HG03103 (cell line): Measurements from ENCODE around the gene FMN2.

Experiments used
- ATAC-seq: cut with Tn5 transposase; IDR thresholded peaks from one replicate; pipeline ENCODE4 v1.9.1; 2021; ENCODE audit warnings: low read depth; ENCODE audit not compliant: unreplicated experiment

FMN2 gene

DNA sequence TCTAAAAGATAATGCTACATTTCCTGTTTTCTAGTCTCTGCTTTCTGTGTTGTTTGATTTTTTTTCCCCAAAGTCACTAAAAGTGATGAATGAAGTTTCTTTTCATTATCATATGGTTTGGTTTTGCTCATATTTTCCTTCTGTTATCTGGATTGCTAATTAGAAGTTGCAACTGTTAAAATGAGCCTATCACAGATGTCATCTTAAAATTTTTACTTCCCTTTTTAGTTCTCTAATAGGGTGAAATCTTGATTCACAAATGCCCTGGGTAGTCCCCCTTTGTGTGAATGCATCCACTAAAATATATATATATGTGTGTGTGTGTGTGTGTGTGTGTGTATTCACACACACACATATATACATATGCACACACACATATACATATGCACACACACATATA is 376.2 kb downstream of the FMN2 start:
- ATAC-seq, result no peak

DNA sequence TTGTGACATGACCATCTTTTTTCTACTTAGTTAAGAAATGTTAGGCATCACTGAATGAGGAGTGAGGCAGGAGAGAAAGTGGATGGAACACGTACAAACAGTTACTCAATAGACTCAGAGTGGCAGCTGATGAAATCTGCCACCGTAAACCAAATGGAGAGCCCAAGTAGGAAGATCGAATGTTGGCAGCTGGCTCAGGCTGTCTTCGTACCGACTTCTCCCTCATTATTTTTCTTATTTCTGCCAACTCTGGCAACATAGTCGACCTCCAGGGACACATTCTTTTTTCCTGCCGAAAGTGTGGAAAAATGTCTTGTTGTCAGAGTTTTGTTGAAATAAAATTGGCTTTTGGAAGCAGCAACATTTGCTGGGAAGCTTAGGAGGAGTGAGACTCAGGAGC is 377.0 kb downstream of the FMN2 start:
- no peak for ATAC-seq

DNA sequence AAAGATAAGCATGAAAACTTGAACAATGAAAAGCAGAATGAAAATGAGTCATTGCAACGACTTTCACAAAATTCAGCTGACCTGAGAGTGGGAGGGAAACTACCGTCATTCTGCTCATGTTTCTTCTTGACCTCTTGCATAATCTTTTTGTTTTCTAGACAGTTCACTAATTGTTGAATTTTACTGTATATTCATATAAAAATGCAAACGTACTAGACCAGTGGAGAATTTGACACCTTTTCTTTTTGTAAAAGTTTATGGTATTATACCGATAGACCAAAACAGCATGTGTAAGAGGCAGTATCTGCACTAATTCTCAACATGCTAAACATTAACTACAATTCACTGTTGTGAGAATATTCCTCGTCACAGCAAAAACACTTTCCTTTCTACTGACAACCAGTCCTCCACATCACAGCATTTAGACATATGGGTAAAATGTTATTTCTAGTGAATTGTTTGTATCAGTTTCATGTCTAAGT is 382.5 kb downstream of the FMN2 start:
- no peak for ATAC-seq

DNA sequence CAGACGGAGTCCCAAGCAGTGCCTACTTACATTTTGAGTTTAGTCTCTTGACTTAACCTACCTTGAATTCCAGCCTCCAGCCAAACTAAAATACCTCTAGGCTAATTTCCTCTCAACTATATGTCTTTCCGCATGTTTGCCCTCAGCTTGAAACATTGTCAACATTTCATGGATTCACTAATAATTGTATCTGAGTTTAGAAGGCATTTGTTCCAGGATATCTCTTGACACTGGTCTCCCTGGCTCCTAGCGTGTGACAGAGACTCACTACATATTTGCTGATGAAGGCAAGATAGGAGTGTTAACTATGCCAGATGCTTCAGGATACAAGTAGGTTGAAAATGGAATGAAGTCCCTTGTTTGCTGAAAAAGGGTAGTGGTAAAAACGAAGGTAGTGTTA is 384.1 kb downstream of the FMN2 start:
- no peak for ATAC-seq

DNA sequence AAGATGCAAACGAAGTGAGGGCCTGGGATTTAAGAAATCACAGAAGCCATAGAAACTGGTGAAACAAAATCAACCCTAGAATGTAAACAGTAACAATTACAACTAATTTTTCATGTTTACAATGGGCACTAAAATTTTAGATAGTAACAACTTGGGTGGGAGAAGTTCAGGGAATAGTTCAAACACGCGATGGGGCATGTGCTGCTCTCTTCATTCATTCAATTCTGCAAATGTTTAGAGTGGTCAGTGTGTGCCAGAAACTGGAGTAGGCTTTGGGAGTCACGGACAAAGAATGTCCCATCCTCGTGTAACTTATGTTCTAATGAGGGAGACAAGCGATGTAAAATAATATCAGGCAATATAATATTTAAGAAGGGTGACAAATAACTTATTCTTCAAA is 386.9 kb downstream of the FMN2 start:
- no peak for ATAC-seq

DNA sequence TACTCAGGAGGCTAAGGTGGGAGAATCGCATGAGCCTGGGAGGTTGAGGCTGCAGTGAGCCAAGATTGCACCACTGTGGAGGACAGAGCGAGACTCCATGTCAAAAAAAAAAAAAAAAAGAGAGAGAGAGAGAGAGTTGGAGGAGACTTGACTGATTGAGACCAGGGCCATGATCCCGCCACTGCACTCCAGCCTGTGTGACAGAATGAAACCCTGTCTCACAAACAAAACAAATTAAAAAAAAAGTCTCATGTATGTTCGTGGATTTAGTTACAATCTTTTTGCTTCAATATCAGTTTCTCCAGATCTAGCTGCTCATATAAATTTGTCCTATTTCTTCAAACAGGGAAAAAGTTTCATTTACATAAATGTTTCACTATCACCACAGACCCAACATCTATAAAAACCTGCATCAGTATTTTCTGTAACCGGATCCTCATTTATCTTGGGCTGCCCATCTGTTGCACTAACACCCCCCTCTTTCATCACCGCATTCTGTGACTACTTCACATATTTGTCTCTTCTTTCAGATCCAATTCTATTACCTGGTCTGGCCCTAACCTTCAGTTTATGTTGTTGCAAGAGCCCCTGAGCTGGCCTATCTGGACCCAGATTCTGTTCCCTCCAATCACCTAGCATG is 393.2 kb downstream of the FMN2 start:
- ATAC-seq, result no peak

DNA sequence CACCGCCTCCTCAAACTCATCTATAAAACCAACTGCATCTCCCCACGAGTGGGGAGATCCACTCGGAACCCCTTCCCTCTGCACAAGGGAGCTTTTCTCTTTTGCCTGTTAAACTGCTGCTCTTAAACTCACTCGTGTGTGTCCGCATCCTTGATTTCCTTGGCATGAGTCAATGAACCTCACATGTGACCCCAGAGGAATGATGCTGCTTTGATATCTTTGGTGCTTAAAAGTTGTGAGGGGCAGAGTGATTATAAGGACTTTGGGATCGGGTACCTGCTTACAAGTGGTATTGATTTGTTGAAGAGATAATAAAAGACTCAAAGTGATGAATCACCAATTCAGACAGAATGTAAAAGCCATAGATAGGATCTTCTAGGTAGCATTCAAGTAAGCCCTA is 394.9 kb downstream of the FMN2 start:
- no peak for ATAC-seq

DNA sequence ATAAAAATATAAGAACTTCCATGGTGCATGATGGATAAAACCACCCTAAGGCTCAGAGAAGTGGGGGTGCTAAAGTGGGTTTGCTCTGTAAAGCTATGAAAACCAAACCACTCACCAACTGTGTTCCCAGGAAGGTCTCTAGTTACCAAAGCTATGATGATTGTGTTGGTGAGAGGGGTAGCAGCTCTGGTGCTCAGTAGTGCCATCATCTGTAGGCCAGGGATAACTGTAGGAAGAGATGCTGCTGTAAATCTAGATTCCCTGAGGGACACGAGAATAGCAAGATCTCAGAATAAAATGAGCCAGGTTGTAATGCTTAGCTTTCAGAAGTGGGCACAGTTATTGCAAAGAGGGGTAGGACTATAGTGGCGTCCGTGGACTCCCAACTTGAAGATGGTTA is 395.8 kb downstream of the FMN2 start:
- ATAC-seq, result no peak

DNA sequence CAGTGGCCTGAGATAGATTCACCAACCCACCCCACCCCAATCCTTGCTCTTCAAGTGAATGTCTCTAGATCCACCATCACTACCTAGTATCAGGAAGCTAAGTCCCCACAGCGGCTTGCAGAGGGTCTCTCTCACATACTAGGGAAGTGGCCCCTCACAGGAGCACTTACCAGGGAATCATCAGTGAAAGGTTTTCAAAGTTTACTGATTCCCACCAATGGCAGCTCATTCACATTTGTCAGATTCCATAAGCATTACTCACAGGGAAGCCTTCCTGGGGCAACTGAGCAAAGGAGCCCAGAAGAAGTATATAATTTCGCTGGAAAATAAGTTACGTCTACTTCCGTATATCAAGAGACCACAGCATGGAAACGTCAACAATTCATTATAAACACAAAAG is 399.5 kb downstream of the FMN2 start:
- no peak for ATAC-seq

DNA sequence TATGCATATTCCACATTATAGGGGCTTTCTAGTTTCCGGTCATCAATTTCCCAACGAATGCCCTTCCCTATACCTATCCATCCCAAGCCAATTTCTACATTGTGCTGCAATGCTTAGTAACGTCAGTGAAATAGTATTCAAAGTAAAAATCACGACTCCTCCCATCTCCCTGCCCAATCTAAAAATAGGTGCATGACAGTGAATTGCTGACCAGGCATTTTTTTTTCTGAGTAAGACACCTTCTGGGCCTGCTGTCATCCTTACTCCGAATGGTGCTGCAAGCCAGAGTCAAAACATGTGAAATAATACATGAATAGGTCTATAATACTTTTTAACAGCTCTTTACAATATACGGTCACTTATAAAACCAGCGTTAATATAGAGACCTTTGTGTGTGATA is 400.1 kb downstream of the FMN2 start:
- no peak for ATAC-seq

DNA sequence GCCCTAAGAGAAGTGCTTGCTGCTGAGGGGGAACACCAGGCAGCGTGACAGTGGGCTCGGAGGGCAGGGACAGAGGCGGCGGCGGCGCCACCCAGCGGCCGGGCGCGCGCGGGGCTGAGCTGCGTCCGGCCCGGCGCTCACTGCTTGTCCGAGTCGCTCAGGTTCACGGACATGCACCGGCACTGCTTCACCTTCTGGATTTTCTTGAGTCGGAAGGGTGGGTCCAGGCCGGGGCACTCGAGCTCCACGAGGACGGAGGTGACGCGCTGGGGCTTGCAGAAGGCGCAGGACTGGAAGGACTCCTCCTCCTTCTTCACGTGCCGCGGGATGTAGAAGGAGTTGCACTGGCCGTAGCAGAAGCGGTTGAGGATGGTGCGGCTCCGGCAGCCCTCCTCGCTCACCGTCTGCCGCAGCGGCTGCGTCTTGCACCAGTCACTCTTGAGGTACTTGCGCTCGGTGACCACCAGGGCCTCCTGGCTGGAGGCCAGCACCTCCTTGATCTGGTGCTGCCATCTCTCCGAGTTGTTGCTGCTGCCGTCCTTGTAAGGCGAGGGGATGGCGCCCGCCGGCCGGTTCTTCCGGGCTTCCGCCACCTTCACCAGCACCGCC is 401.3 kb downstream of the FMN2 start:
- no peak for ATAC-seq

DNA sequence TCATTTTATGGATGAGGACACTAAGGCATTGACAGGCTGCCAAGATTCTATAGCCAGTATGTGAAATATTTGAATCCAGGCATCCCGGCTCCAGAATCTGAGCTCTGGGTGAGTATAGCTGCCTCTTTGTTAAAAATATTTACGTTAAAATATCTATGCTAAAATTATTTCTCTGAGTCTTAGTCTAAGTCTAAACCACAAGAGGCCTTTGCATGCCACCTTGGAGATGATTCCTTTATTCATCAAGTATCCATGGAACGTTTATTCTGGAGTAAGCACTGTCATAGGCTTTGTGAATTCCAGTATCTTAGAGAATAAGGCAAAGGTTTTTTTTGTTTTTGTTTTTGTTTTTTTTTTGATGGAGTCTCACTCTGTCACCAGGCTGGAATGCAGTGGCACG is 403.9 kb downstream of the FMN2 start:
- no peak for ATAC-seq

DNA sequence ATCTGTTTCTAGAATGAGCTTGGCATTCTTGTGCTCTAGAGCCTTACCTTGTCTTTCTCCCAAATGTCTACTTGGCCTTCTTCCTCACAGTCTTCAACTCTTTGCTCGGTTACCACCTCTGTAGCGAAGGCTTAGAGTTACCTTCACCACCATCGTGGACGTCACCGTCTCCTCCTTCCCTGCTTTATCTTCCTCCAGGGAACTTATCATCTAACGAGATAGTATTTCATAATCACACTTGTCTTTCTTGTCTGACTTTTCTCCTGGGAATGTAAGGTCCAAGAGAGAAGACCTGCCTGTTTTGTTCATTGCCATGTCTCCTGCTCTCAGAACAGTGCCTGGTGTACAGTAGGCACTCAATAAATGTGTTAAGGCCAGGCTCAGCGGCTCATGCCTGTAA is 404.7 kb downstream of the FMN2 start:
- no peak for ATAC-seq

DNA sequence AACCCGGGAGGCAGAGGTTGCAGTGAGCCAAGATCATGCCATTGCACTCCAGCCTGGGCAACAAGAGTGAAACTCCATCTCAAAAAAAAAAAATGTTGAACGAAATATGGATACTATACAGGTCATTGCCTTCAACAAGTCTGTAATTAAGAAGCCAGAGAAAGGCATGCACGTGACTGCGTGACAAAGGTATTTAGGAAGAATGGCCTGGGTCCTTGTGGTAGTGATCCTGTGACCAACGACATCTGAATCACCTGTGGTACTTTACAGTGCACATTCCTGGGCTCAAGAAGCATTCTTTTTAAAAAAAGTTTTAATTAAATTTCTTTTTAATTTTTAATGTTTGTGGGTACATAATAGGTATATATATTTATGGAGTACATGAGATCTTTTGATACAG is 405.3 kb downstream of the FMN2 start:
- ATAC-seq, result no peak

DNA sequence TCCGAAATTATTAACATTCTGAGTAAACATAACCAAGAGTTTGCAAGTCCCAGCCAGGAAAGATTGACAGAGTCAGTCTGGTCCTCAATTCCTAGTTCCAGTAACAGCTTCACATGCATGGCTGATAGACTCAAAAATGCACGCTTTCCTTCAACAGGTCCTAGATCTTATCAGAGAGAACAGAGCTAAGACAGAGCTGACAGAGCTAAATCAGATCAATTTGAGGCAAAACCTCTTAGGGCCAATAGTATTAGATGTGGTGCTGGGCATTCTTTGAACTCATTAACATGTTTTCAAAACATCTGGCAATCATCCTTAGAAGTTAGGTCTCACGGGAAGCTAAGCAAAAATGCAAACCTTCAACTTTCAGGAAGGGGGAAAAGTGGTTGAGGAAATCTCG is 406.2 kb downstream of the FMN2 start:
- ATAC-seq, result no peak

DNA sequence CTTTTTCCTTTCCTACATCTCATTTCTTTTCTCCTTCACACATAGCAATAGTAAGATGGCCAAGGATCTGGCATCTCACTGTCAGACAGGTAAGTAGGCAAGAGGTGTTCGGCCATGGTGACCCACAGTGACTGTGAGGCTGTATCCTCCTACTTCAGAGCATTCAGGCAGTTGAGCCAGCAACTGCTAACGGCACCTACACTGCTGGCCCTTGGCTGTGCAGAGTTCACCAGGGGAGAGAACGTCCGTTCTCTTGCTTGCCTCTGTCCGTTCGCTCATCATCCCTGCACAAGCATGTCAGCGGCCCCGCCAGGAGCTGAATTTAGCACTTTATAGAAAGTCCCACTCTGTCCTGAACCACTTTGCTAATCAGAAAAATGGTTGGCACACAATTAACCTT is 406.7 kb downstream of the FMN2 start:
- no peak for ATAC-seq

DNA sequence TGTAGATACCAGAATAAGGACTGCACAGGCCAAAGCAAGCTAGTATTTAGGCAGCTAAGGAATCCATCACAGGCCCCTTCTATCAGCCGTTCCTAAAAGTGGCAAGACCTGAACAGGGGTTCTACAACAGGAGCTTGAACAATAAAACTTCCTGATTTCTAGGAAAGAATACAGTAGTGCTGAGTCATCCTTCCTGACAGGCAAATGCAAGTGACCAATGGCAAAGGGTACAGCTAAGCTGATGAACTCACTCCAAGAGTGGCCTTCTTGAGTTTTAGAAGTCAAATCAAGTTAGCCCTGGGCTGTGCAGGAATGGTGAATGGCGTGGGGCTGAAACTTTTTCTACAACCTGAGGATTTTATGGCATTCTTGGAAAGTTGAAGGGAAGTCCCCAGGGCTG is 407.3 kb downstream of the FMN2 start:
- ATAC-seq, result no peak

DNA sequence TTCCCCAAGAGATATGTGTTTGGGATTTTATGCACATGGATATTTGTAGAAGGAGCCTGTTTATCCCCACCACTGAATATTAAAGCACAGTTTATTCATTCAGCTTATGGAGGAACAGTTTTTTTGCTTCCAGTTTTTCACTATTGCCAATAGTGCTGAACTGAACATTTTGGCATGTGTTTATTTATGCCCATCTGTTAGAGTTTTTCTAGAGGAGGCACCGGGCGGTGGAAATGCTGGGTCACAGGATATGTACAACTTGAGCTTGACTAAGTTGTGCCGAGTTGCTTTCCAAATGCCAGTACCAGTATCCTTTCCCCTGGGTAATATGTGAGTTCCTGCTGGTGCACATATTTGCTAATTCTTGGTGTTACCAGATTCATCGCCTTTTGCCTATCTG is 409.0 kb downstream of the FMN2 start:
- ATAC-seq, result no peak

DNA sequence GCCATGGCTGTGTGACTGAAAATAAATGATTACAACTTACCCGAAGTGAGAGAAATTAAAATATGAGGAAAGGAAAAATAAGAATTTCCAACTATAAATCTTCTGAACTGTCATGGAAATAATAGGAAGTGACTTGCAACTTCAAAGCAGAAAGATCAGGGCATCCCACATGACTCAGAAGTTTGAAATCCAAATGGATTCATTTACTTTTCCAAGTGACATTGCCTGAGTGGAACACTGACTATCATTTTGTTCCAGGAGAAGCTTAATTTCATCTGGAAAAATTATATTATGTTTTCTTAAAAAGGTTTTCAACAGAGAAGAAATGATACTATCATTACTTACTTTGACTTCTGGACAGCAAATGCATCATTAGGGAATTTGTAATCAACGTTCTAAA is 409.4 kb downstream of the FMN2 start:
- ATAC-seq, result no peak

DNA sequence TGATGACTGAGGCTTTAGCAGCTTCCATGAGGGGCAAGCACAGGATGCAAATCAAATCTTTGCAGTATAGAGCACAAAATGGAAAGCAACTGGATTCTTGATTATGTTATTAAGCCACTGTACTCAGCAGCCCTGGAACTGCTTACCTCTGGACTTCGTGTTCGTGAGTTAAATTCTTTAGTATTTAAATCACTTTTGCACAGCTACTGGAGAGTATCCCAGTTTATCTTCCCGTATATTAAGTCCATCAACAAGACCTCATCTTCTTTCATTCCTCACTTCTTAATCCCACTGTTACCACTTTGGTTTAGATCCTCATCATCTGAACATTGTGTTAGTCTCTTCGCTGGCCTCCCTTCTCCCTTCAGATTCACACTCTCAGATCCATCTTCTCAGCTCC is 411.4 kb downstream of the FMN2 start:
- ATAC-seq, result no peak

DNA sequence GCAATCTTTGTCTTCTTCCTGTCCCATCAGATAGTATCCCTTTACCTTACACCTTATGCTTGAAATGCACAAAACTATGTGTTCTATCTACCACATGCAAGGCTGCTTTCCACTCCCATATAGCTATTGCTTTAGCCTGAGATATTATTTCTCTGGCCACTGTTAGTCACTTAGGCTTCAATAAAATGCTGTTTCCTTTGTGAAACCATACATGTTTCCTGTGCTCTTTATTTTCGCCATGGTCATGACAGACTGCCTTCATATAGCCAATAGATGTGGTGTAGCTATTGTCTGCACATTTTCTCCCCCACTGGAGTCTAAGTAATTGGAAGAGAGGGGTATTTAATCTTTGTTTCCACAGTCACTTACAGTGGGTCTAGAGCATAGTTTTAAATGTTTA is 411.9 kb downstream of the FMN2 start:
- ATAC-seq, result no peak

DNA sequence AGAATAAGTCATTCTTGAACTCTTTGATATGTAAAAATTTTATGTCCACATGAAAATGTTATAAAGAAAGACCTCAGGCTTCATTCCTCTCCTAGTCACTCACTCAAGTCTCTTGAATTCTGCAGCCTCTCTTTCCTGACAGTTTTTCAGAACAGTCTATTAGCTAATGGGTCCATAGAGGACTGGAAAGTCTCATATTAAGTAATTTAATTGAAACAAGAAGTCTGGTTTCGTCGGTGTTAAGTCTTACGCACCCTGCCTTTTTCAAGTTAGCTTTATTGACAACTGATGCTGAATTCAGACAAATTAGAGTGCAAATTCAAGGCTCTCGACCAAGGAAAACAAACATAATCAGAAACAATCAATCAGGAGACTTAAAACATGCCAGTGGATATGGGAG is 414.5 kb downstream of the FMN2 start:
- no peak for ATAC-seq

DNA sequence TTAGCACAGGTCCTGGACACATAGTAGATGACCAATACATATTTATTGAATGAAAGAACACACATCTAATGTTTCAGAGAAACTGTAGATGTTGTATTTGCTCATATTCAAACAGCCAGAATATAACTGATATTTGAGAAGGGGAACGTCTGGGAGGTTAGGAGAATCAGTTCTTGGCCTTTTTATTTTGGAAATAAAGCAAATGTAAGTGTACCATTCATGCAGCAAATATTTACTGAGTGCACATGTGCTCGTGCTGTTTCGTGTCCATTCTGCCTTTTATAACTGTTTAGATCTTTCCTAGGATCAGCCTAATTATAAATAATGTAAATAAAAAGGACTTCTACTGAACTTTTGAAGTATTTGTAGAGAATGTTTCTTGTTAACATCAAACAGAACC is 416.5 kb downstream of the FMN2 start:
- ATAC-seq, result no peak
